Measurements from ENCODE around the gene UBASH3B. TPM values are rescaled to one million over a fixed set of nuclear protein-coding genes. Genes with fewer than 3 reads are reported as not detected.

Gene UBASH3B
- total RNA-seq, 1 donor from 2014 or later = 64.6 TPM

DNA sequence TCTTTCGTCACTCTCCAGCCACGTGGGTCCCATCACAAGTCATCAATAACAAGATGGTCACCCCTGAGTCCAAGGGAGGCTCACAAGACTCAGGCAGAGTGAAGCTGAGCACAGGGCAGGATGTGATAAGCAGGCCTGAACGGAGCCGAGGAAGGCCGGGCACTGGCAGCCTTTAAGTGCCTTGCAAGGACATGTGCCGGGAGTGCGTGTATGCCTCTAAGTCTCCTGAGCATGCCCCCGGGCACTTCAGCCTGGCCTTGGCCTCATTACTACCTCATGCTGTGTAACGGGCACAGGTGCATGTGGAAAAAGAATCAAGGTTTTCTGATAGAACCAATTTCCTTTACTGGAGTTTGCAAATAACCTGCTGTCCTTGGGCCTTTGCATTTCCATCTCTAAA, 55.8 kb downstream of the UBASH3B start:
- no peak overlapping the region for H3K4me3 ChIP-seq (ENCODE audit: low read depth, low read length)
- DNase-seq (ENCODE audit: low read depth) = no peak
- TF ChIP-seq, protein P1, sequence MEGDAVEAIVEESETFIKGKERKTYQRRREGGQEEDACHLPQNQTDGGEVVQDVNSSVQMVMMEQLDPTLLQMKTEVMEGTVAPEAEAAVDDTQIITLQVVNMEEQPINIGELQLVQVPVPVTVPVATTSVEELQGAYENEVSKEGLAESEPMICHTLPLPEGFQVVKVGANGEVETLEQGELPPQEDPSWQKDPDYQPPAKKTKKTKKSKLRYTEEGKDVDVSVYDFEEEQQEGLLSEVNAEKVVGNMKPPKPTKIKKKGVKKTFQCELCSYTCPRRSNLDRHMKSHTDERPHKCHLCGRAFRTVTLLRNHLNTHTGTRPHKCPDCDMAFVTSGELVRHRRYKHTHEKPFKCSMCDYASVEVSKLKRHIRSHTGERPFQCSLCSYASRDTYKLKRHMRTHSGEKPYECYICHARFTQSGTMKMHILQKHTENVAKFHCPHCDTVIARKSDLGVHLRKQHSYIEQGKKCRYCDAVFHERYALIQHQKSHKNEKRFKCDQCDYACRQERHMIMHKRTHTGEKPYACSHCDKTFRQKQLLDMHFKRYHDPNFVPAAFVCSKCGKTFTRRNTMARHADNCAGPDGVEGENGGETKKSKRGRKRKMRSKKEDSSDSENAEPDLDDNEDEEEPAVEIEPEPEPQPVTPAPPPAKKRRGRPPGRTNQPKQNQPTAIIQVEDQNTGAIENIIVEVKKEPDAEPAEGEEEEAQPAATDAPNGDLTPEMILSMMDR (conservative IDR thresholded peaks at IDR 0.05; ENCODE audit: low read depth, low read length) = no peak

DNA sequence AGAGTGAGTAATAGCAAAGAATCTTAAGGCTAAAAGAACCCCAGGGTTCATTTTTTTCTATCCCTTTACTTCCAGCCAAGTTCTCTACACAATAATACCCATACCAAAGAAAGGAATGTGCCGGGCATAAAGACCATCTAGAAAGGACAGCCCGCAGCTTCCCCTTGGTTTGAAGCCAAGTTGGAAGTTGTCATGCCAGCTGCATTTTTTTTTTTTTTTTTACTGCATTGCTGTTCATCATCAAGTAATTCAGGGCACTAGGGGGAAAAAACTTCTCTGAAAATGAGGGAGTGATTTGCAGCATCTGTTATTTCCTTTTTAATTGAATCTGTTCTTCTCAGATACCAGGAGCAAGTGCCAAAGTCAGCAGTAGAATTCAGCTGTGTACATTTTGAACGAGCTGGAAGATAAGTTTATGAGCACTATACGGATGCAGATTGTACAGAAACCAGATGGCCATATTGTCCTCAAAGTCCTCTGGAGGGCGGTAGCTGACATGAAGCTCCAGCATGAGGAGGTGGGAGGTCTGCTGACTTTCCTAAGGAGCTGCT, 56.4 kb downstream of the UBASH3B start:
- no peak for DNase-seq (ENCODE audit: low read depth)
- no peak overlapping the region for H3K4me3 ChIP-seq (ENCODE audit: low read depth, low read length)
- TF ChIP-seq, protein P1 (conservative IDR thresholded peaks at IDR 0.05; ENCODE audit: low read depth, low read length) = no peak

GRCh38 chr11:122714004-122714403, 58.5 kb downstream of the UBASH3B start:
- no peak for DNase-seq (ENCODE audit: low read depth)
- H3K4me3 ChIP-seq (ENCODE audit: low read depth, low read length) = no peak overlapping the region
- TF ChIP-seq, protein P1 (conservative IDR thresholded peaks at IDR 0.05; ENCODE audit: low read depth, low read length) = no peak

- DNase-seq (ENCODE audit: low read depth) = no peak
- no peak overlapping the region for H3K4me3 ChIP-seq (ENCODE audit: low read depth, low read length)
- TF ChIP-seq, protein P1 (conservative IDR thresholded peaks at IDR 0.05; ENCODE audit: low read depth, low read length) = no peak
Measured at GRCh38 chr11:122714484-122714883, 59.0 kb downstream of the UBASH3B start.

- DNase-seq (ENCODE audit: low read depth) = no peak
- TF ChIP-seq, protein P1 (conservative IDR thresholded peaks at IDR 0.05; ENCODE audit: low read depth, low read length) = no peak
- no peak overlapping the region for H3K4me3 ChIP-seq (ENCODE audit: low read depth, low read length)
Measured at GRCh38 chr11:122715548-122716440, 60.3 kb downstream of the UBASH3B start.

- TF ChIP-seq, protein P1 (conservative IDR thresholded peaks at IDR 0.05; ENCODE audit: low read depth, low read length) = no peak
- H3K4me3 ChIP-seq (ENCODE audit: low read depth, low read length) = no peak overlapping the region
- no peak for DNase-seq (ENCODE audit: low read depth)
Measured at GRCh38 chr11:122717264-122717867, 61.8 kb downstream of the UBASH3B start.

Data from epithelial cell of proximal tubule (primary cell).